NCI-H187 treated with DMSO at 0.1 percent for 48 hours (cell line): ENCODE results near the gene ZKSCAN1.

Source experiments
- DNase-seq: peaks from one replicate; lab custom pipeline; 2025; lab: John Stamatoyannopoulos, UW

Gene ZKSCAN1

GRCh38 chr7:100080907-100081534 lies 65.6 kb downstream of the ZKSCAN1 start:
- DNase-seq, result no peak

DNA sequence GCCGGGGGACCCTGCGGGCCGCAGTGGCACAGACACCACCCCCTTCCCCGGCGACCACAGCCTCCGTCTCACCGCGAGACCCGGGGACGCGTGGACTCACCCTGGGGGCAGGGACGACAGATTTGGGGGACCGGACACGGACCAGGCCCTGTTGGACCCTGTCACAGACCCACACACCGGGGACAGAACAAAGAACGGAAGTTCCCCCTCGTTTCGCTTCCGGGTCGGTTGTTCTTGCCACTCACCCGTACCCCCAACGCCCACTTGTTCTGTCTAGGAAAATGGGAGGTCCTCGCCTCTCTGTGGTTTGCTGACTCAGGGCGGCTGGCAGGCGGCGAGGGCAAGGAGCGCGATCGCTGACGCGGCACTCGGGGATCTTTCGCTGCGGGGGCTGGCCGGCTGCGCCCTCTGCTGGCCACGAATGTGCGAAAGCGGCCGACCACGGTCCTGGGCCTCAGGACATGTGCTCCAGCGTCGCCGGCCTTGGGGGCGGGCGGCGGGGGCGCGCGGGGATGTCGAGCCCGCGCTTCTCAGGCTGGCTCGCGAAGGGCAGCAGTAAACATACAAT lies 66.2 kb downstream of the ZKSCAN1 start, which contains the start of gene ZNF3:
ZNF3 (minus strand) TSS at position 189 of the 568 bp plus-strand sequence. CDS start 4,366 bp downstream, outside the sequence.
- peak; percentile 97 for DNase-seq

- DNase-seq, result no peak
Observed at GRCh38 chr7:100082978-100083377, 67.6 kb downstream of the ZKSCAN1 start.

DNA sequence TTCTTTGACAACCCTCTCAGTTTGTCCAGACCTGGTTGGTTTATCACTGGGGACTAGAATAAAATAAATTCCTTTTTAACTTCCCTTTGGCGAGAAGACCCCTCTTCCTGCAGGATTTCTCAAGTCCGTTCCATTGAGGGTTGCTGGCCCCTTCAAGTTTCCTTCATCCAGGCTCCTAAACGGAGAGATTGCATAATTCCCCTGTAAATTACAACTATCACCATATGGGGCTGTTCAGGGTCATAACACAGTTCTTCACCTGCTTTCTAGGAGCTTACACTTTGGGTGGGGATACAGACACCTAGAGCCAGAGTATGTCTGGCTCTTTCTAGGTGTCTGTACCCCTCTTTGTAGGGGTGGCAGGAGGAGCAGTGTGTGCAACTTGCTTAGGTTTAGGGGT lies 70.1 kb downstream of the ZKSCAN1 start:
- no peak for DNase-seq

DNA sequence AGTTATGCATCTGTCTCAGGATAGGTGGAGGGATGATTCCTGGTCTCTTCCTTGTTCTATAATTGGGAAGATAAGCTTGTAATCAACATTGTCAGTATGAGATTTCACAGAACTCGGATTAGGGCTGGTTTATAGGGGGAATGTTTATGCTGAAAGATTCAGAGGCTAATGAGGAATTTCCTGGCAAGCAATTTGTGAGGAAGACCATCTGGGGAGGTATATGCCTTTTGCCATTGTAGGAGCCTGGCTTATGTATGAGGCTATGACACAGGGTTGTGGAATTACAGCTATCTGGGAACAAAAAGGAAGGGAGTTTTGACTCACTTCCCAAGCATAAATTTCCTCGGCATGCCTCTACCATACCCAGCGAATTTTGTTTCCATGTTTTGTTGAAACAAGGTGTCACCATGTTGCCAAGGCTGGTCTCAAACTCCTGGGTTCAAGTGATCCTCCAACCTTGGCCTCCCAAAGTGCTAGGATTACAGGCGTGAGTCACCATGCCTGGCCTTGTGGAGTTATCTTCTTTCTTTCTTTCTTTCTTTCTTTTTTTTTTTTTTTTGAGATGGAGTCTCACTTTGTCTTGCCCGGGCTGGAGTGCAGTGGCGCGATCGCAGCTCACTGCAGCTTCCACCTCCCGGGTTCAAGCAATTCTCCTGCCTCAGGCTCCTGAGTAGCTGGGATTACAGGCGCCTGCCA lies 71.8 kb downstream of the ZKSCAN1 start:
- no peak for DNase-seq

GRCh38 chr7:100088095-100088620 lies 72.8 kb downstream of the ZKSCAN1 start:
- DNase-seq, result no peak

GRCh38 chr7:100088621-100089457 lies 73.4 kb downstream of the ZKSCAN1 start, which contains the start of gene COPS6:
COPS6 (plus strand) TSS chr7:100088969; CDS start chr7:100088991, 22 bp downstream.
- DNase-seq, result no peak

DNA sequence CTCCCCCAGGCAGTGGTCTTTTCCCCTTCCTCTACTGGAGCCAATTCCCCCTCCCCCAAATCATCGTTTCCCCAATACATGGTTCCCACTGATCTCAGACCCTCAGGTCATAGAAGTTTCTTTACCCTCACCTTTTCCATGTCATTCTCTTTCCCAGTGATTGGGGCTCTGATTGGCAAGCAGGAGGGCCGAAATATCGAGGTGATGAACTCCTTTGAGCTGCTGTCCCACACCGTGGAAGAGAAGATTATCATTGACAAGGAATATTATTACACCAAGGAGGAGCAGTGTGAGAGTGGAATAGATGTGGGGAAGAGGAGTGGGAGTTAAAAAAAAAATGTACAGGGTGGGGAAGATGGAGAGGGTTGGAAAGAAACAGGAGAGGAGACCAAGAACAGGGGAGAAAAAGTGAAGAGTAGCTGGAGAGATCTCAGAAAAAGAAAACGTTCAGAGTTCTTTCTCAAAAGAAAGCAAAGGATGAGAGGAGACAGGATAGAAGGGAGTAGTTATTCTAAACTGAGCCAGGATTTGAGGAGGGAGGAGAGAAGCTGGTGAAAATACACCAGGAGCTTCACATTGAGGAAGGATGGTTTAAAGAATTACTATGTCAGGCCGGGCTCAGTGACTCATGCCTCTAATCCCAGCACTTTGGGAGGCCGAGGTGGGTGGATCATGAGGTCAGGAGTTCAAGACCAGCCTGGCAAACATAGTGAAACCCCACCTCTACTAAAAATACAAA lies 74.2 kb downstream of the ZKSCAN1 start:
- DNase-seq, result no peak

- DNase-seq, result no peak
Observed at GRCh38 chr7:100090527-100091410, 75.4 kb downstream of the ZKSCAN1 start.
